SK-N-SH (cell line): ENCODE measurements around the gene DCAF6. TPM values are rescaled to one million over a fixed set of nuclear protein-coding genes. Genes with fewer than 3 reads are reported as not detected.

Source experiments
- CTCF ChIA-PET: fragments of 300-600, 350-600 bp; formaldehyde crosslinking; extraction: SDS; loops from one replicate; lab custom pipeline; 2021; lab: Yijun Ruan, JAX
- POLR2A ChIA-PET: fragments of 350-600 bp; sonication (Branson Sonifier 250); formaldehyde crosslinking; extraction: SDS; loops from one replicate; lab custom pipeline; 2020; ENCODE audit warnings: antibody characterized with exemption, inconsistent platforms; lab: Yijun Ruan, JAX
- DNase-seq: peaks from one replicate; pipeline ENCODE4 v3.0.0; 2012
- H2AFZ ChIP-seq: fragments of 200-600 bp; sonication (generic); 2 replicates; pipeline ENCODE4 v1.8.1; 2016; ENCODE audit warnings: antibody characterized with exemption, mild to moderate bottlenecking, low read depth
- H3F3A ChIP-seq: fragments of 200-600 bp; sonication (generic); replicated peaks from 2 replicates; pipeline ENCODE3; 2016; ENCODE audit warnings: antibody characterized with exemption, mild to moderate bottlenecking; ENCODE audit not compliant: insufficient read depth
- H3K27ac ChIP-seq, 2 experiments: fragments of 200-500 bp in 1 of 2; fragments of 200-600 bp in 1 of 2; sonication (Bioruptor generic) in 1 of 2; sonication (generic), shearing (Covaris generic) in 1 of 2; 2 replicates each; pipeline versions ENCODE4 v1.5.1 to v1.6.1; 2014 to 2016; ENCODE audit warnings: low read depth in 2 of 2, inconsistent platforms in 1 of 2, low read length in 1 of 2, mild to moderate bottlenecking in 1 of 2, mixed read lengths in 1 of 2
- H3K27me3 ChIP-seq: fragments of 200-600 bp; sonication (generic), shearing (Covaris generic); 2 replicates; pipeline ENCODE4 v1.6.1; 2016; ENCODE audit warnings: mixed run types; ENCODE audit not compliant: insufficient read depth
- H3K36me3 ChIP-seq, 2 experiments: fragments of 200-500 bp in 1 of 2; fragments of 200-600 bp in 1 of 2; sonication (Bioruptor generic) in 1 of 2; sonication (generic) in 1 of 2; replicated peaks in 1 of 2; 2 replicates each; pipeline versions ENCODE3 to v1.5.1; 2014 to 2016; ENCODE audit warnings: low read length in 1 of 2, mild to moderate bottlenecking in 1 of 2; ENCODE audit not compliant: insufficient read depth in 2 of 2, control insufficient read depth in 1 of 2
- H3K4me1 ChIP-seq, 2 experiments: fragments of 200-500 bp in 1 of 2; fragments of 200-600 bp in 1 of 2; sonication (Bioruptor generic) in 1 of 2; sonication (generic), shearing (Covaris generic) in 1 of 2; 2 replicates each; pipeline versions ENCODE4 v1.5.1 to v1.6.1; 2014 to 2016; ENCODE audit warnings: low read depth in 1 of 2, low read length in 1 of 2, mixed run types in 1 of 2; ENCODE audit not compliant: insufficient read depth in 2 of 2, control insufficient read depth in 1 of 2
- H3K4me2 ChIP-seq: fragments of 200-600 bp; sonication (generic), shearing (Covaris generic); 2 replicates; pipeline ENCODE4 v1.6.1; 2017; ENCODE audit warnings: mixed run types
- H3K4me3 ChIP-seq, 2 experiments: fragments of 200-500 bp in 1 of 2; fragments of 200-600 bp in 1 of 2; sonication (Bioruptor generic) in 1 of 2; sonication (generic), shearing (Covaris generic) in 1 of 2; 2 replicates each; pipeline versions ENCODE4 v1.5.1 to v1.8.1; 2014 to 2016; ENCODE audit warnings: low read depth in 2 of 2, inconsistent platforms in 1 of 2, low read length in 1 of 2, mild to moderate bottlenecking in 1 of 2, mixed read lengths in 1 of 2, moderate library complexity in 1 of 2
- H3K79me2 ChIP-seq: fragments of 200-600 bp; sonication (generic); 2 replicates; pipeline ENCODE4 v1.8.1; 2017; ENCODE audit warnings: mild to moderate bottlenecking; ENCODE audit not compliant: insufficient read depth
- H3K9ac ChIP-seq: fragments of 200-600 bp; sonication (generic); 2 replicates; pipeline ENCODE4 v1.6.1; 2017; ENCODE audit warnings: mixed run types
- H3K9me2 ChIP-seq: fragments of 200-600 bp; sonication (generic); 2 replicates; pipeline ENCODE4 v1.6.1; 2017; ENCODE audit warnings: mixed run types
- H3K9me3 ChIP-seq: fragments of 200-600 bp; sonication (generic); 2 replicates; pipeline ENCODE4 v1.6.1; 2017; ENCODE audit warnings: mixed run types, mild to moderate bottlenecking, moderate library complexity
- H4K20me1 ChIP-seq: fragments of 200-600 bp; sonication (generic); 2 replicates; pipeline ENCODE4 v1.6.1; 2017; ENCODE audit warnings: mild to moderate bottlenecking, mixed run types; ENCODE audit not compliant: insufficient read depth
- CHD2 ChIP-seq: fragments of 150-350 bp; IDR thresholded peaks from 2 replicates; pipeline ENCODE4 v1.6.1; 2018; ENCODE audit warnings: low read length; ENCODE audit not compliant: partially characterized antibody
- CTCF ChIP-seq: fragments of 200-600 bp; sonication (generic); IDR thresholded peaks from 2 replicates; pipeline ENCODE4 v1.6.1; 2017; ENCODE audit warnings: antibody characterized with exemption, mild to moderate bottlenecking, moderate library complexity
- ELF1 ChIP-seq: IDR thresholded peaks from 2 replicates; pipeline ENCODE4 v1.4.0; 2012
- EP300 ChIP-seq, 2 experiments: IDR thresholded peaks; 2 replicates each; pipeline versions ENCODE4 v1.4.0 to v1.6.1; 2012; ENCODE audit warnings: borderline replicate concordance in 1 of 2, low read depth in 1 of 2, low read length in 1 of 2
- EZH2phosphoT487 ChIP-seq: fragments of 200-600 bp; sonication (generic); IDR thresholded peaks from 2 replicates; pipeline ENCODE4 v1.6.1; 2017; ENCODE audit warnings: low read depth, mixed run types, mild to moderate bottlenecking, antibody characterized with exemption, moderate library complexity, borderline replicate concordance
- FOXJ3 ChIP-seq: sonication (generic); formaldehyde crosslinking; IDR thresholded peaks from 2 replicates; pipeline ENCODE4 v1.5.1; 2020; ENCODE audit warnings: mild to moderate bottlenecking, missing genetic modification reagents
- GABPA ChIP-seq: IDR thresholded peaks from 2 replicates; pipeline ENCODE4 v1.4.0; 2012; ENCODE audit warnings: low read depth, mild to moderate bottlenecking
- GATA2 ChIP-seq: sonication (generic); formaldehyde crosslinking; IDR thresholded peaks from 2 replicates; pipeline ENCODE4 v1.5.0; 2020; ENCODE audit warnings: mild to moderate bottlenecking, missing genetic modification reagents
- MAX ChIP-seq: IDR thresholded peaks from 2 replicates; pipeline ENCODE4 v1.4.0; 2012; ENCODE audit warnings: low read depth
- MEF2A ChIP-seq: IDR thresholded peaks from 2 replicates; pipeline ENCODE4 v1.4.0; 2012; ENCODE audit warnings: low read depth, borderline replicate concordance
- NRF1 ChIP-seq: IDR thresholded peaks from 2 replicates; pipeline ENCODE4 v1.6.1; 2012; ENCODE audit warnings: low read depth, mild to moderate bottlenecking, low read length
- POLR2AphosphoS5 ChIP-seq: IDR thresholded peaks from 2 replicates; pipeline ENCODE4 v1.6.1; 2012; ENCODE audit warnings: low read depth, low read length
- RFX5 ChIP-seq: IDR thresholded peaks from 2 replicates; pipeline ENCODE4 v1.6.1; 2012; ENCODE audit warnings: mild to moderate bottlenecking, improper control_type of control experiment, low read length
- SIN3A ChIP-seq: IDR thresholded peaks from 2 replicates; pipeline ENCODE4 v1.6.1; 2012; ENCODE audit warnings: low read depth, mild to moderate bottlenecking, low read length, moderate library complexity, borderline replicate concordance
- TCF12 ChIP-seq: IDR thresholded peaks from 2 replicates; pipeline ENCODE4 v1.4.0; 2012
- USF2 ChIP-seq: fragments of 150-350 bp; IDR thresholded peaks from 2 replicates; pipeline ENCODE4 v1.6.1; 2017; ENCODE audit warnings: antibody characterized with exemption, low read length, low read depth, borderline replicate concordance
- ZBTB33 ChIP-seq: IDR thresholded peaks from 2 replicates; pipeline ENCODE4 v1.4.0; 2012; ENCODE audit warnings: low read depth, borderline replicate concordance
- WGBS: methylation state at CpG from one replicate; pipeline ENCODE4 v1.1.6; 2017; ENCODE audit warnings: low lambda C conversion rate; 5-methylcytosine and 5-hydroxymethylcytosine counted together
- polyA plus RNA-seq, 3 experiments: library from polyadenylated mRNA; depleted of rRNA; stranded (reverse); fragments of >200 nt; gene quantifications; 2 replicates each; pipeline ENCODE4 v1.2.3, GENCODE V29; 2012

The DCAF6 gene
- polyA plus RNA-seq, 1 of the 3 experiments (the other 2 are of a cell fraction), result 31.3 TPM

- no peak for TF ChIP-seq MEF2A
- no peak for TF ChIP-seq USF2
- TF ChIP-seq ELF1, result no peak
- TF ChIP-seq TCF12, result no peak
- no peak for TF ChIP-seq EP300 (IDR thresholded peaks at IDR 0.05; ENCODE audit: borderline replicate concordance in 1 of 2, low read depth in 1 of 2, low read length in 1 of 2)
- no peak for TF ChIP-seq CTCF
- no peak for TF ChIP-seq GABPA
- no peak for TF ChIP-seq RFX5
- no peak for TF ChIP-seq POLR2AphosphoS5
- no peak for TF ChIP-seq NRF1
- no peak for TF ChIP-seq FOXJ3
- no peak for TF ChIP-seq EZH2phosphoT487
- TF ChIP-seq SIN3A, result no peak
- no peak for TF ChIP-seq ZBTB33
- TF ChIP-seq CHD2, result no peak
- TF ChIP-seq GATA2 (CRISPR knock-in tag), result no peak
- TF ChIP-seq MAX, result no peak
- TF ChIP-seq, all 33 proteins: peak for 0
- Histone ChIP-seq H3K4me2 (no peak overlapping the region), H3K79me2 (no peaks in the 10 kb centered on the region), H4K20me1 (no peaks in the 10 kb centered on the region), H3K4me1 (no peaks in the 10 kb centered on the region; a peak in 1 of 4 replicates), H3K4me3 (no peak overlapping the region), H3K27me3 (no peaks in the 10 kb centered on the region), H3K9ac (no peak overlapping the region), H3K9me3 (no peaks in the 10 kb centered on the region), H3K9me2 (no peaks in the 10 kb centered on the region), H2AFZ (no peak overlapping the region), H3F3A (no peaks in the 10 kb centered on the region), H3K27ac (no peak overlapping the region), H3K36me3 (peaks cover 15 to 59% of the 10 kb centered on the region in 2 experiments)
- CTCF ChIA-PET, result no interaction called here
- POLR2A ChIA-PET, result no interaction called here
- 92% methylated on average over 10 of the region's 10 CpGs for WGBS
- no peak for DNase-seq
These were observed 151.2 kb downstream of the DCAF6 start for GRCh38 chr1:168087696-168088095.
